Upper lobe of left lung (tissue), 6 donors: ENCODE results near the gene RNF13. TPM values are rescaled to one million over a fixed set of nuclear protein-coding genes. Genes with fewer than 3 reads are reported as not detected.
"Not testable (repeated sequence)": the region's sequence is repeated elsewhere in the genome, so short reads cannot be mapped to it uniquely, and the experiment has no call there.

Source experiments
- ATAC-seq, 2 donors: fragments of 200-7000 bp; cut with Tn5 transposase; one replicate each; pipeline ENCODE4 v1.9.1; 2022; ENCODE audit warnings: mild to moderate bottlenecking in 2 of 2, moderate library complexity in 2 of 2; ENCODE audit not compliant: low FRiP score in 2 of 2
- DNase-seq, 2 donors: peaks; one replicate each; pipeline ENCODE4 v3.0.0-alpha.2; 2019 to 2020
- H3K27ac ChIP-seq, 4 donors: fragments of 200-600 bp; sonication (generic); one replicate each; pipeline ENCODE4 v1.5.1; 2016 to 2019
- H3K27me3 ChIP-seq, 4 donors: fragments of 200-600 bp; sonication (generic); one replicate each; pipeline ENCODE4 v1.5.1; 2017 to 2019
- H3K36me3 ChIP-seq, 4 donors: fragments of 200-600 bp; sonication (generic); one replicate each; pipeline ENCODE4 v1.5.1; 2016 to 2019
- H3K4me1 ChIP-seq, 4 donors: fragments of 200-600 bp; sonication (generic); one replicate each; pipeline ENCODE4 v1.5.1; 2018 to 2019
- H3K4me3 ChIP-seq, 4 donors: fragments of 200-600 bp; sonication (generic); one replicate each; pipeline ENCODE4 v1.5.1; 2017 to 2019; ENCODE audit warnings: mild to moderate bottlenecking in 2 of 4, moderate library complexity in 1 of 4
- H3K9me3 ChIP-seq, 4 donors: fragments of 200-600 bp; sonication (generic); one replicate each; pipeline ENCODE4 v1.5.1; 2018 to 2019
- EP300 ChIP-seq, 4 donors: sonication (generic); formaldehyde crosslinking; IDR thresholded peaks; one replicate each; pipeline ENCODE4 v1.5.1; 2017; ENCODE audit warnings: antibody characterized with exemption in 4 of 4, control low read depth in 2 of 4
- POLR2A ChIP-seq, 4 donors: fragments of 450-650 bp; IDR thresholded peaks; one replicate each; pipeline ENCODE4 v1.5.1; 2016 to 2017; ENCODE audit warnings: antibody characterized with exemption in 4 of 4, mild to moderate bottlenecking in 2 of 4
- POLR2AphosphoS5 ChIP-seq, 2 donors: sonication (generic); formaldehyde crosslinking; IDR thresholded peaks; one replicate each; pipeline ENCODE4 v1.5.1; 2017; ENCODE audit warnings: antibody characterized with exemption in 2 of 2
- WGBS, 2 donors: methylation state at CpG; one replicate each; pipeline ENCODE4 v1.1.5; 2017 to 2018; 5-methylcytosine and 5-hydroxymethylcytosine counted together
- total RNA-seq, 6 donors: library from RNA; depleted of rRNA in 4 of 6; stranded (reverse); fragments of >200 nt in 4 of 6; gene quantifications; one replicate each; pipeline versions ENCODE4 v1.1.0 to v1.2.1, GENCODE V29; 2016 to 2021
- TF ChIP-seq, protein P1 (sequence below), 6 experiments: fragments of 450-650 bp in 4 of 6; fragments of 200-600 bp in 2 of 6; sonication (generic) in 2 of 6; IDR thresholded peaks; one replicate each; pipeline ENCODE4 v1.5.1; 2016 to 2019; ENCODE audit warnings: antibody characterized with exemption in 6 of 6
- donor health status: DM: no; HTN: no; CAD: no; lungs with moderate emphysema.
- donor health status: DM: no; HTN: yes; CAD: no; lungs with severe emphysema.

Gene RNF13
- total RNA-seq, 6 donors from 2014 or later = 50.2 to 136 (median 101) TPM

DNA sequence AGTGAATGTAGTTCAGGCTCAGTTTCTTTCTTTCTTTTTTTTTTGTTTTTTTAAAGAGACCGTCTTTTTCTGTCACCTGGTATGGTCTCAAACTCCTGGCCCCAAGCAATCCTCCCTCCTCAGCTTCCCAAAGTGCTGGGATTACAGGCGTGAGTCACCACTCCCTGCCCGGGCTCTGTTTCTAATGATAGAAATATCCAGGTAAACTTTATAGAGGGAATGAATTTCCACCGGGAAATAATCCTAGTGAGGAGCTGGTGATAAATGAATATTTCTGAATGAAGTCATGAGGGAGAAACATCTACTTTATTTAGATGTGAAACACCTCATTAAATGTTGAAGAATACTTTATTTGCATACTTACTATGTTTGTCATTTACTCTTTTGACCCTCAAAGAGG is 7.2 kb downstream of the RNF13 start:
- 85 to 89% methylated on average over 4 of the region's 4 CpGs for WGBS, 2 donors
- peaks cover 10 to 31% (median 26%) of the 10 kb centered on the region in 4 donors for H3K4me1 ChIP-seq
- no peaks in the 10 kb centered on the region for H3K9me3 ChIP-seq
- TF ChIP-seq EP300 (IDR thresholded peaks at IDR 0.05) = no peak
- no peak for TF ChIP-seq POLR2AphosphoS5 (IDR thresholded peaks at IDR 0.05)
- TF ChIP-seq, protein P1, sequence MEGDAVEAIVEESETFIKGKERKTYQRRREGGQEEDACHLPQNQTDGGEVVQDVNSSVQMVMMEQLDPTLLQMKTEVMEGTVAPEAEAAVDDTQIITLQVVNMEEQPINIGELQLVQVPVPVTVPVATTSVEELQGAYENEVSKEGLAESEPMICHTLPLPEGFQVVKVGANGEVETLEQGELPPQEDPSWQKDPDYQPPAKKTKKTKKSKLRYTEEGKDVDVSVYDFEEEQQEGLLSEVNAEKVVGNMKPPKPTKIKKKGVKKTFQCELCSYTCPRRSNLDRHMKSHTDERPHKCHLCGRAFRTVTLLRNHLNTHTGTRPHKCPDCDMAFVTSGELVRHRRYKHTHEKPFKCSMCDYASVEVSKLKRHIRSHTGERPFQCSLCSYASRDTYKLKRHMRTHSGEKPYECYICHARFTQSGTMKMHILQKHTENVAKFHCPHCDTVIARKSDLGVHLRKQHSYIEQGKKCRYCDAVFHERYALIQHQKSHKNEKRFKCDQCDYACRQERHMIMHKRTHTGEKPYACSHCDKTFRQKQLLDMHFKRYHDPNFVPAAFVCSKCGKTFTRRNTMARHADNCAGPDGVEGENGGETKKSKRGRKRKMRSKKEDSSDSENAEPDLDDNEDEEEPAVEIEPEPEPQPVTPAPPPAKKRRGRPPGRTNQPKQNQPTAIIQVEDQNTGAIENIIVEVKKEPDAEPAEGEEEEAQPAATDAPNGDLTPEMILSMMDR (IDR thresholded peaks at IDR 0.05) = no peak
- TF ChIP-seq POLR2A (IDR thresholded peaks at IDR 0.05) = no peak
- no peaks in the 10 kb centered on the region for H3K27me3 ChIP-seq
- no peak overlapping the region for H3K27ac ChIP-seq
- ATAC-seq (no peak), DNase-seq (no peak)
- no peaks in the 10 kb centered on the region for H3K36me3 ChIP-seq
- no peak overlapping the region for H3K4me3 ChIP-seq

DNA sequence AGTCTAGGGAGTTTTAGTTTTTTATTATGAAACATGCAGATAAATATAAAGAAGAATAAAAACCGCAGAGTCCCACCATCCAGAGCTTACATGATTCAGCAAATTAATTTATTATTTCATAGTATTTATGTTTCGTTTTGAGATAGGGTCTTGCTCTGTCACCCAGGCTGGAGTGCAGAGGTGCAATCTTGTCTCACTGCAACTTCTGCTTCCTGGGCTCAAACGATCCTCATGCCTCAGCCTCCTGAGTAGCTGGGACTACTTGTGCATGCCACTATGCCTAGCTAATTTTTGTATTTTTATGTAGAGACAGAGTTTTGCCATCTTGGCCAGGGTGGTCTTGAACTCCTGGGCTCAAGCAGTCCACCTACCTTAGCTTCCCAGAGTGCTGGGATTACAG is 13.6 kb downstream of the RNF13 start:
- Histone ChIP-seq H3K27me3 (no peaks in the 10 kb centered on the region), H3K9me3 (peaks cover 0 to 11% (median 9%) of the 10 kb centered on the region in 4 donors), H3K27ac (no peak overlapping the region), H3K36me3 (no peaks in the 10 kb centered on the region), H3K4me1 (peaks cover 0 to 17% (median 4%) of the 10 kb centered on the region in 4 donors), H3K4me3 (no peak overlapping the region)
- DNase-seq = no peak
- WGBS, 2 donors = 73 to 74% methylated on average over 3 of the region's 3 CpGs
- ATAC-seq = no peak
- TF ChIP-seq, protein P1 (IDR thresholded peaks at IDR 0.05) = no peak
- TF ChIP-seq POLR2A (IDR thresholded peaks at IDR 0.05) (no peak), EP300 (IDR thresholded peaks at IDR 0.05) (no peak), POLR2AphosphoS5 (IDR thresholded peaks at IDR 0.05) (no peak)

DNA sequence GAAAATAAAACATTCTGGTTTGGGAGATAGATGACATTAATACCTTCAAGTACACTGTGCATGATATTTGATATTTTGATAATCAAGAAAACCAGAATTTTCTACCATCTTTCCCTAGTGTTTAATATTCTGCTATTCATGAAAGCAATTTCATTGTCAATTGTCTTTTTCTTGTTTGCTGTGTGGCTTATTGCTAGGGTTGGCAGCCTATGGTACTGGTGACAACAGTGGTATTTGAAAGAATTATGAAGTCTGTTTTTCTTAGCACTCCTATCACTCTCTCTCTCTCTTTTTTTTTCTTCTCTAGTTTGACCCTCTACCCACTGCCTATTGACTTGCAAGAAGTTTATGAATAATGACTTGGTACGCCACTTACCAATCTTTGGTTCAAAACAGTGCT is 15.4 kb downstream of the RNF13 start:
- 96 to 100% methylated on average over 1 of the region's 1 CpG for WGBS, 2 donors
- H3K4me3 ChIP-seq = no peak overlapping the region
- TF ChIP-seq POLR2A (IDR thresholded peaks at IDR 0.05) (no peak), EP300 (IDR thresholded peaks at IDR 0.05) (no peak), POLR2AphosphoS5 (IDR thresholded peaks at IDR 0.05) (no peak)
- TF ChIP-seq, protein P1 (IDR thresholded peaks at IDR 0.05) = no peak
- ATAC-seq = no peak
- H3K9me3 ChIP-seq = peaks cover 8 to 24% (median 17%) of the 10 kb centered on the region in 4 donors
- no peak for DNase-seq
- no peak overlapping the region for H3K27ac ChIP-seq
- no peaks in the 10 kb centered on the region for H3K36me3 ChIP-seq
- no peaks in the 10 kb centered on the region for H3K27me3 ChIP-seq
- H3K4me1 ChIP-seq = peaks cover 0 to 17% (median 4%) of the 10 kb centered on the region in 4 donors

DNA sequence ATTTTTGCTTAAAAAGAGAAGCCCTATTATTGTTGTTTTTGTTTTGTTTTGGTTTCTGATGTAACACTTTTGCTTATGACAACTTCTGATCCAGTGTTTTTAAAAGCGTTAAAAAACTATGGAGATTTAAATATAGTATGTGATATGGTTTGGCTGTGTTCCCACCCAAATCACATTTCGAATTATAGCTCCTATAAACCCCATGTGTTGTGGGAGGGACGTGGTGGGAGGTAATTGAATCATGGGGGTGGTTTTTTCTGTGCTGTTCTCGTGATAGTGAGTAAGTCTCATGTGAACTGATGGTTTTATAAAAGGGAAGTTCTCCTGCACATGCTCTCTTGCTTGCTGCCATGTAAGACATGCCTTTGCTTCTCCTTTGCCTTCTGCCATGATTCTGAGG is 16.6 kb downstream of the RNF13 start:
- not testable (repeated sequence) for H3K27ac ChIP-seq, H3K36me3 ChIP-seq, DNase-seq, ATAC-seq, H3K4me3 ChIP-seq, H3K27me3 ChIP-seq
- 90 to 94% methylated on average over 4 of the region's 4 CpGs for WGBS, 2 donors
- Histone ChIP-seq H3K4me1 (peaks cover 0 to 17% (median 4%) of the 10 kb centered on the region in 4 donors), H3K9me3 (peaks cover 9 to 36% (median 20%) of the 10 kb centered on the region in 4 donors)

DNA sequence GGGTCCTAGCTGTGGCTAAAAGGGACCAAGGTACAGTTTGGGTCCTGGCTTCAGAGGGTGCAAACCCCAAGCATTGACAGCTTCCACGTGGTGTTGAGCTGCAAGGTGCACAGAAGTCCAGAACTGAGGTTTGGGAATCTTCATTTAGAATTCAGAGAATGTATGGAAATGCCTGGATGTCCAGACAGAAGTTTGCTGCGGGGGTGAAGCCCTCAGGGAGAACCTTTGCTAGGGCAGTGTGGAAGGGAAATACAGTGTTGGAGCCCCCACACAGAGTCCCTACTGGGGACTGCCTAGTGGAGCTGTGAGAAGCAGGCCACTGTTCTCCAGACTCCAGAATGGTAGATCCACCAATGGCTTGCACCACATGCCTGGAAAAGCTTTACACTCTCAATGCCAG is 17.9 kb downstream of the RNF13 start:
- TF ChIP-seq POLR2A (IDR thresholded peaks at IDR 0.05) (no peak), EP300 (IDR thresholded peaks at IDR 0.05) (no peak), POLR2AphosphoS5 (IDR thresholded peaks at IDR 0.05) (no peak)
- TF ChIP-seq, protein P1 (IDR thresholded peaks at IDR 0.05) = no peak
- WGBS, 2 donors = 93% methylated on average over 2 of the region's 2 CpGs
- no peak for ATAC-seq
- no peak for DNase-seq
- no peak overlapping the region for H3K4me3 ChIP-seq
- H3K9me3 ChIP-seq = peaks cover 9 to 40% (median 22%) of the 10 kb centered on the region in 4 donors
- H3K27ac ChIP-seq = no peak overlapping the region
- H3K36me3 ChIP-seq = no peaks in the 10 kb centered on the region
- H3K27me3 ChIP-seq = no peaks in the 10 kb centered on the region
- peaks cover 0 to 9% (median 4%) of the 10 kb centered on the region in 4 donors for H3K4me1 ChIP-seq
